Natural killer cell (primary cell): Measurements from ENCODE around the gene SLC9C1. TPM values are rescaled to one million over a fixed set of nuclear protein-coding genes. Genes with fewer than 3 reads are reported as not detected.

Experiments
- ATAC-seq, 3 donors: fragments of 150-1000 bp in 2 of 3; fragments of 200-7000 bp in 1 of 3; cut with Tn5 transposase; 1 replicate in 1 of 3; 2 replicates in 2 of 3; pipeline ENCODE4 v1.10.0; 2021; ENCODE audit warnings: mild to moderate bottlenecking in 2 of 3, moderate library complexity in 2 of 3
- DNase-seq, 2 donors: peaks; one replicate each; pipeline versions ENCODE4 v3.0.0 to v3.0.0-alpha.2; 2013 to 2021; ENCODE audit warnings: mixed read lengths in 1 of 2
- H3K27ac ChIP-seq: one replicate; pipeline ENCODE4 v1.5.1; 2013; ENCODE audit warnings: mild to moderate bottlenecking, low read length
- H3K27me3 ChIP-seq: one replicate; pipeline ENCODE4 v1.6.1; 2013; ENCODE audit warnings: low read length; ENCODE audit not compliant: control insufficient read depth, insufficient read depth
- H3K36me3 ChIP-seq: one replicate; pipeline ENCODE4 v1.6.1; 2013; ENCODE audit warnings: low read length; ENCODE audit not compliant: control insufficient read depth, insufficient read depth
- H3K4me1 ChIP-seq: one replicate; pipeline ENCODE4 v1.6.1; 2013; ENCODE audit warnings: low read length; ENCODE audit not compliant: control insufficient read depth, insufficient read depth
- H3K4me3 ChIP-seq: one replicate; pipeline ENCODE4 v1.5.1; 2013; ENCODE audit warnings: low read length
- H3K9me3 ChIP-seq: one replicate; pipeline ENCODE4 v1.6.1; 2013; ENCODE audit warnings: low read length; ENCODE audit not compliant: control insufficient read depth, insufficient read depth
- H3K27ac Mint-ChIP-seq, 2 donors: one replicate each; pipeline ENCODE4 v1.8.0; 2022; ENCODE audit warnings: mild to moderate bottlenecking in 2 of 2, mixed read lengths in 2 of 2, moderate library complexity in 1 of 2
- H3K27me3 Mint-ChIP-seq, 2 donors: one replicate each; pipeline ENCODE4 v1.8.0; 2022; ENCODE audit warnings: low read depth in 2 of 2, mixed read lengths in 2 of 2
- H3K36me3 Mint-ChIP-seq: one replicate; pipeline ENCODE4 v1.8.0; 2022; ENCODE audit warnings: mixed read lengths
- H3K4me1 Mint-ChIP-seq, 2 donors: one replicate each; pipeline ENCODE4 v1.8.0; 2022; ENCODE audit warnings: mixed read lengths in 2 of 2
- H3K4me3 Mint-ChIP-seq: one replicate; pipeline ENCODE4 v1.8.0; 2022; ENCODE audit warnings: mild to moderate bottlenecking, moderate library complexity, mixed read lengths
- H3K9me3 Mint-ChIP-seq, 2 donors: one replicate each; pipeline ENCODE4 v1.8.0; 2022; ENCODE audit warnings: mixed read lengths in 2 of 2
- WGBS: methylation state at CpG from one replicate; pipeline ENCODE4 v1.1.7; 2013; ENCODE audit warnings: missing lambda C conversion rate; ENCODE audit not compliant: insufficient coverage; 5-methylcytosine and 5-hydroxymethylcytosine counted together
- intact Hi-C: fragments of 100-400 bp; cut with micrococcal nuclease; formaldehyde crosslinking; loops from one replicate; pipeline ENCODE4 v1.14.2; 2022
- total RNA-seq, 4 donors: library from RNA; stranded (reverse); fragments of 120-200 nt in 1 of 4; gene quantifications; one replicate each; pipeline versions ENCODE4 v1.2.3 to v1.2.4, GENCODE V29; 2013 to 2022
- TF ChIP-seq, protein P1 (sequence below): fragments of 200-600 bp; IDR thresholded peaks from one replicate; pipeline ENCODE4 v1.8.0; 2022; ENCODE audit warnings: antibody characterized with exemption

Gene SLC9C1
- total RNA-seq, 3 donors from 2014 or later (not counting 1 experiment from before 2014, with no cell fraction given) = not detected

DNA sequence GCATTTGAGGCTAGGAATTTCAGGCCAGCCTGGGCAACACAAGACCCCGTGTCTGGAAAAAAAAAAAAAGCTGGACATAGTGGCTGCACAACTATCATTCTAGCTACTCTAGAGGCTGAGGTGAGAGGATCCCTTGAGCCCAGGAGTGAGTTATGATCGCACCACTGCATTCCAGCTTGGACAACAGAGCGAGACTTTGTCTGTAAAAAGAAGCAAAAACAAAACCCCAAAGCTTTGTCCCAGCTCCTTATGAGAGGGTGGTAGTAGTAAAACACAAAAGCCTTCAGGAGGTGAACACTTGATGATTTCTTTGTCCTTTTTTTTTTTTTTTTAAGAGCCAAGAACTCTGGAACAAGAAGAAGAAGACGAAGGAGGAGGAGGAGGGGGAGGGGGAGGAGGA, 37.8 kb upstream of the SLC9C1 start:
- DNase-seq (no peak), ATAC-seq (no peak)
- Histone ChIP-seq H3K9me3 (no peaks in the 10 kb centered on the region), H3K36me3 (no peaks in the 10 kb centered on the region), H3K27ac (no peak overlapping the region), H3K27me3 (peaks cover 5% of the 10 kb centered on the region), H3K4me1 (peaks cover 9% of the 10 kb centered on the region), H3K4me3 (no peak overlapping the region)
- TF ChIP-seq, protein P1, sequence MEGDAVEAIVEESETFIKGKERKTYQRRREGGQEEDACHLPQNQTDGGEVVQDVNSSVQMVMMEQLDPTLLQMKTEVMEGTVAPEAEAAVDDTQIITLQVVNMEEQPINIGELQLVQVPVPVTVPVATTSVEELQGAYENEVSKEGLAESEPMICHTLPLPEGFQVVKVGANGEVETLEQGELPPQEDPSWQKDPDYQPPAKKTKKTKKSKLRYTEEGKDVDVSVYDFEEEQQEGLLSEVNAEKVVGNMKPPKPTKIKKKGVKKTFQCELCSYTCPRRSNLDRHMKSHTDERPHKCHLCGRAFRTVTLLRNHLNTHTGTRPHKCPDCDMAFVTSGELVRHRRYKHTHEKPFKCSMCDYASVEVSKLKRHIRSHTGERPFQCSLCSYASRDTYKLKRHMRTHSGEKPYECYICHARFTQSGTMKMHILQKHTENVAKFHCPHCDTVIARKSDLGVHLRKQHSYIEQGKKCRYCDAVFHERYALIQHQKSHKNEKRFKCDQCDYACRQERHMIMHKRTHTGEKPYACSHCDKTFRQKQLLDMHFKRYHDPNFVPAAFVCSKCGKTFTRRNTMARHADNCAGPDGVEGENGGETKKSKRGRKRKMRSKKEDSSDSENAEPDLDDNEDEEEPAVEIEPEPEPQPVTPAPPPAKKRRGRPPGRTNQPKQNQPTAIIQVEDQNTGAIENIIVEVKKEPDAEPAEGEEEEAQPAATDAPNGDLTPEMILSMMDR = no peak
- peaks cover 39 to 40% of the 10 kb centered on the region in 2 donors for H3K27me3 Mint-ChIP-seq
- H3K4me1 Mint-ChIP-seq = peaks cover 0 to 18% of the 10 kb centered on the region in 2 donors
- no peaks in the 10 kb centered on the region for H3K36me3 Mint-ChIP-seq
- H3K27ac Mint-ChIP-seq = no peak overlapping the region
- no peak overlapping the region for H3K4me3 Mint-ChIP-seq
- H3K9me3 Mint-ChIP-seq = no peaks in the 10 kb centered on the region
- 93% methylated on average over 4 of the region's 4 CpGs for WGBS
- intact Hi-C loops = no loop called here

DNA sequence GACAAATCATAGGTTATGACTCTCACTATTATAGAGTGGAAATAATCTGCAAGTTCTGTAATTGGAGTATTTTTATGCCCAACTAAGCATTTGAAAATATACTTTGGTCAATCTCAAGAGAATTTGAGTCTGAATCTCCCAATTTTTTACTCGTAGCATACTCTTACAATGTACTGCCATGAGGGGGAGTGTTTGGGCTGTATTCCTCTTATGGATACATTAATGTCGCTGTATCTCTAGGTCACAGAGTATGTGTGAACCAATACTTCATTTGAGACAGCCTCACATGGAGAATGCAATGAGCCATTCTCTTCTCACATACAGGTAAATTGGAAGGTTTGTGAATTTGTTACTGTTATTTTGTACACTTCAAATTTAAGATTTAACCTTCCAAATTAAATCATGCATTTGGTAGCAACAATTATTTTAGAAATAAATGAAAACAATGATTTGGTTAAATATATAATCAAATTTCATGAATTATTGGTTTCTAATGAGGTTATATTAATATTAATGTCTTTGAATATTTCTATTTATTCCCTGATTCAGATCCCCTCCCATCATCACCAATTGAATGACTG, 33.4 kb upstream of the SLC9C1 start:
- H3K9me3 ChIP-seq = no peaks in the 10 kb centered on the region
- peaks cover 7% of the 10 kb centered on the region for H3K27me3 ChIP-seq
- Mint-ChIP-seq H3K4me3 (no peak overlapping the region), H3K27ac (no peak overlapping the region), H3K36me3 (no peaks in the 10 kb centered on the region), H3K4me1 (peaks cover 0 to 4% of the 10 kb centered on the region in 2 donors), H3K9me3 (no peaks in the 10 kb centered on the region), H3K27me3 (peaks cover 18 to 19% of the 10 kb centered on the region in 2 donors)
- H3K4me3 ChIP-seq = no peak overlapping the region
- no peak overlapping the region for H3K27ac ChIP-seq
- WGBS = 14% methylated on average over 1 of the region's 2 CpGs
- TF ChIP-seq, protein P1 = peak; percentile 64
- ATAC-seq (peak; percentile 84 to 96 (median 88)), DNase-seq (peak in 1 of 2 donors; percentile 81)
- no peaks in the 10 kb centered on the region for H3K4me1 ChIP-seq
- H3K36me3 ChIP-seq = no peaks in the 10 kb centered on the region
- intact Hi-C loops = loop anchor here (1.0 kb wide), 2 partner anchors 192 to 204 kb away; no protein-coding TSS in a partner anchor

GRCh38 chr3:112321867-112322652, 28.0 kb upstream of the SLC9C1 start:
- TF ChIP-seq, protein P1 = no peak
- Histone ChIP-seq H3K4me1 (no peaks in the 10 kb centered on the region), H3K27me3 (peaks cover 2% of the 10 kb centered on the region), H3K4me3 (no peak overlapping the region), H3K36me3 (no peaks in the 10 kb centered on the region), H3K27ac (no peak overlapping the region), H3K9me3 (no peaks in the 10 kb centered on the region)
- H3K27me3 Mint-ChIP-seq = peaks cover 12% of the 10 kb centered on the region in 2 donors
- H3K4me1 Mint-ChIP-seq = no peaks in the 10 kb centered on the region
- no peak overlapping the region for H3K4me3 Mint-ChIP-seq
- 99% methylated on average over 4 of the region's 5 CpGs for WGBS
- no peak overlapping the region for H3K27ac Mint-ChIP-seq
- no peaks in the 10 kb centered on the region for H3K36me3 Mint-ChIP-seq
- no peaks in the 10 kb centered on the region for H3K9me3 Mint-ChIP-seq
- no peak for ATAC-seq
- DNase-seq = no peak
- intact Hi-C loops = no loop called here
